ENCODE measurements around the gene IDS. TPM values are rescaled to one million over a fixed set of nuclear protein-coding genes. Genes with fewer than 3 reads are reported as not detected.
"Not testable (repeated sequence)": the region's sequence is repeated elsewhere in the genome, so short reads cannot be mapped to it uniquely, and the experiment has no call there.

IDS gene
- polyA plus RNA-seq, 1 donor: 39.0 TPM

- DNase-seq: not testable (repeated sequence)
Measured at GRCh38 chrX:149503446-149503845, 1.7 kb downstream of the IDS start.

- not testable (repeated sequence) for DNase-seq
Measured at GRCh38 chrX:149502923-149503322, 2.2 kb downstream of the IDS start.

GRCh38 chrX:149499766-149500165, 5.3 kb downstream of the IDS start:
- DNase-seq: no peak

GRCh38 chrX:149498767-149499166, 6.3 kb downstream of the IDS start:
- DNase-seq: no peak

GRCh38 chrX:149497626-149498025, 7.5 kb downstream of the IDS start:
- DNase-seq: no peak

GRCh38 chrX:149497054-149497453, 8.1 kb downstream of the IDS start:
- DNase-seq: no peak

- DNase-seq: no peak
Measured at GRCh38 chrX:149495573-149496071, 9.5 kb downstream of the IDS start.

GRCh38 chrX:149494844-149495565, 10.1 kb downstream of the IDS start:
- DNase-seq: no peak

GRCh38 chrX:149493567-149494562, 11.2 kb downstream of the IDS start:
- no peak for DNase-seq

- DNase-seq: no peak
Measured at GRCh38 chrX:149491812-149492211, 13.3 kb downstream of the IDS start.

- DNase-seq: no peak
Measured at GRCh38 chrX:149490100-149490499, 15.0 kb downstream of the IDS start.

- DNase-seq: not testable (repeated sequence)
Measured at GRCh38 chrX:149488411-149489052, 16.6 kb downstream of the IDS start.

GRCh38 chrX:149488008-149488407, 17.1 kb downstream of the IDS start:
- DNase-seq: not testable (repeated sequence)

GRCh38 chrX:149487292-149487691, 17.8 kb downstream of the IDS start:
- DNase-seq: no peak

GRCh38 chrX:149476513-149476912, 28.6 kb downstream of the IDS start:
- DNase-seq: no peak

- DNase-seq: no peak
Measured at GRCh38 chrX:149473966-149474365, 31.1 kb downstream of the IDS start.

- DNase-seq: no peak
Measured at GRCh38 chrX:149473092-149473491, 32.0 kb downstream of the IDS start.

GRCh38 chrX:149472625-149473024, 32.5 kb downstream of the IDS start:
- no peak for DNase-seq

GRCh38 chrX:149471397-149471796, 33.7 kb downstream of the IDS start:
- no peak for DNase-seq

GRCh38 chrX:149470955-149471354, 34.2 kb downstream of the IDS start:
- DNase-seq: peak; percentile 70

- no peak for DNase-seq
Measured at GRCh38 chrX:149469406-149469805, 35.7 kb downstream of the IDS start.

GRCh38 chrX:149467920-149468319, 37.2 kb downstream of the IDS start:
- peak; percentile 7 for DNase-seq
